GM21619 (cell line): ENCODE measurements around the gene MIA2.
"Not testable (repeated sequence)": the region's sequence is repeated elsewhere in the genome, so short reads cannot be mapped to it uniquely, and the experiment has no call there.

ENCODE experiments used
- ATAC-seq: cut with Tn5 transposase; IDR thresholded peaks from one replicate; pipeline ENCODE4 v1.9.1; 2021; ENCODE audit not compliant: unreplicated experiment

The MIA2 gene

GRCh38 chr14:39229601-39230110 is 4.1 kb upstream of the MIA2 start:
- ATAC-seq = no peak

GRCh38 chr14:39230416-39231035 is 3.2 kb upstream of the MIA2 start:
- ATAC-seq = no peak

- ATAC-seq = peak; percentile 64
These were observed 1.8 kb upstream of the MIA2 start for GRCh38 chr14:39231751-39232553.

GRCh38 chr14:39232554-39233415 is 930 bp upstream of the MIA2 start:
- ATAC-seq = no peak

DNA sequence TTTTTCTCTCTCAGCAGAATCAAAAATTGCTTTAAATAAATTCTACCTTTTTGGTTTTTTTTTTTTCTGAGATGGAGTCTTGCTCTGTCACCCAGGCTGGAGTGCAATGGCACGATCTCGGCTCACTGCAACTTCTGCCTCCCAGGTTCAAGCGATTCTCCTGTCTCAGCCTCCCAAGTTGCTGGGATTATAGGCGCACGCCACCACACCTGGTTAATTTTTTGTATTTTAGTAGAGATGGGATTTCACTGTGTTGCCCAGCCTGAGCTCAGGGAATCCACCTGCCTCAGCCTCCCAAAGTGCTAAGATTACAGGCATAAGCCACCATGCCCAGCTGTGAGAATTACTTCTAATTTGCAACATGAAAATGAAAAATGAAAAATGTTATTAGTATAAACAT is 1.3 kb downstream of the MIA2 start:
- ATAC-seq = not testable (repeated sequence)

GRCh38 chr14:39235466-39235865 is 1.8 kb downstream of the MIA2 start:
- ATAC-seq = not testable (repeated sequence)

DNA sequence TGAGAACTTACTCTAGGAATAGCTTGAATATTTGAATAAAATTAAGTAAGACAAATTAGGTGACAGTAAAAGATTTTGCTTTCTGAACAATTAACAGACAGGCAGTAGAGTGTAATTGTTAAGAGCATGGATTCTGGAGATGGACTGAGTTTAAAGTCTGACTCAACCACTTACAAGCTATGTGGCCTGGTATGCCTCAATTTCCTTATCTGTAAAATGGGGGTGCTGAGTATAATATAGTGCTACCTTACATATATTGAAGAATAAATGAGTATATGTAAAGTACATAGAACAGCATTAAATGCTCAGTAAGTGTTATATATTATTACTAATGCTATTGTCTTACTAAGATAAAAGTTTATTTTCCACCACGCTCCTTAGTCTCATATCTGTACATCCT is 7.1 kb downstream of the MIA2 start:
- no peak for ATAC-seq

DNA sequence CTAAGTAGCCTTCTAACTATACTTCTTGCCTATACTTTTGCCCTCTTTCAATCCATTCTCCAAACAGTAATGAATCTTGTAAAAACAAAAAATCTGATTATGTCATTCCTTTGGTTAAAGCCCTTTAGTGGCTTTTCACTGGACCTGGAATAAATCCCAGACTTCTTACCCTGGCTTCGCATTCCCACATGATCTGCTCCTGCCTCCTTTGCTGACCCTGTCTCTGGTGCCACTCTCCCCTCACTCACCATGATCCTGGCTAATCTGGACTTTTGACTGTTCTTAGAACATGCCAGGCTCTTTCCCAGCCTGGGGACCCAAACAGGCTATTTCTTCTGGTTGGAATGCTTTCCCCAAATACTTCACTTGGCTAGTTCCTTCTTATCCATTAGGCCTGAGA is 7.9 kb downstream of the MIA2 start:
- no peak for ATAC-seq

- ATAC-seq = no peak
These were observed 10.1 kb downstream of the MIA2 start for GRCh38 chr14:39243831-39244230.

DNA sequence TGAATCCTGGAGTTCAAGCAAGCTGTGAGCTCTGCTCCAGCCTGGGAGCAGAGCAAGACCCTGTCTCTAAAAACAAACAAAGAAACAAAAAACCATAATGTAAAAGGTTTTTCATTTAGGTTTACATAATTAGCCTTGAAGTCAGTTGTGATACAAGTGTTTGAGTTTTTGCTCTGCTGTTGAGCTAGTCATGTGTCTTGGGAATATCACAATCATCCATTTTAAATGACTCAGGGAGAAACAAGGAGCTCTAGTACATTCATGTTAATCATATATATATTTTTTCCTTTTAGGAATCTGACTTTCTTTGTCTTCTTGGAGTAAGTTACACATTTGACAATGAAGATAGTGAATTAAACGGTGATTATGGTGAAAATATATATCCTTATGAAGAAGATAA is 12.9 kb downstream of the MIA2 start:
- no peak for ATAC-seq

GRCh38 chr14:39247256-39247655 is 13.5 kb downstream of the MIA2 start:
- ATAC-seq = no peak

- no peak for ATAC-seq
These were observed 17.8 kb downstream of the MIA2 start for GRCh38 chr14:39251547-39251946.

DNA sequence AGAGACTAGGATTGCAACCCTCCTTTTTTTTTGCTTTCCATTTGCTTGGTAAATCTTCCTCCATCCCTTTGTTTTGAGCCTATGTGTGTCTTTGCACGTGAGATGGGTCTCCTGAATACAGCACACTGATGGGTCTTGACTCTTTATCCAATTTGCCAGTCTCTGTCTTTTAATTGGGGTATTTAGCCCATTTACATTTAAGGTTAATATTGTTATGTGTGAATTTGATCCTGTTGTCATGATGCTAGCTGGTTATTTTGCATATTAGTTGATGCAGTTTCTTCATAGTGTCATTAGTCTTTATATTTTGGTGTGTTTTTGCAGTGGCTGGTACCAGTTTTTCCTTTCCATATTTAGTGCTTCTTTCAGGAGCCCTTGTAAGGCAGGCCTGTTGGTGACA is 23.7 kb downstream of the MIA2 start:
- ATAC-seq = not testable (repeated sequence)

GRCh38 chr14:39258782-39259545 is 25.2 kb downstream of the MIA2 start:
- ATAC-seq = no peak

GRCh38 chr14:39260161-39260560 is 26.4 kb downstream of the MIA2 start:
- not testable (repeated sequence) for ATAC-seq

GRCh38 chr14:39262214-39262613 is 28.5 kb downstream of the MIA2 start:
- ATAC-seq = not testable (repeated sequence)

DNA sequence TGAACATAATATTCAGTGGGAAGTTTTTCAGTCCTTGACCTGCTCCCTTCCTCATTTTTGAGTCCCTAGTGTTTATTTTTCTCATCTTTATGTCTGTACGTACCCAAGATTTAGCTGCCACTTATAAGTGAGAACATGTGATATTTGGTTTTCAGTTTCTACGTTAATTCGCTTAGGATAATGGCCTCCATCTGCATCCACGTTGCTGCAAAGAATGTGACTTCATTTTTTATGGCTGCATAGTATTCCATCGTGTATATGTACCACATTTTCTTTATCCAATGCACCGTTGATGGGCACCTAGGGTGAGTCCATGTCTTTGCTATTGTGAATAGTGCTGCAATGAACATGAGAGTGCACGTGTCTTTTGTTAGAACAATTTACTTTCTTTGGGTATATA is 30.3 kb downstream of the MIA2 start:
- ATAC-seq = no peak

DNA sequence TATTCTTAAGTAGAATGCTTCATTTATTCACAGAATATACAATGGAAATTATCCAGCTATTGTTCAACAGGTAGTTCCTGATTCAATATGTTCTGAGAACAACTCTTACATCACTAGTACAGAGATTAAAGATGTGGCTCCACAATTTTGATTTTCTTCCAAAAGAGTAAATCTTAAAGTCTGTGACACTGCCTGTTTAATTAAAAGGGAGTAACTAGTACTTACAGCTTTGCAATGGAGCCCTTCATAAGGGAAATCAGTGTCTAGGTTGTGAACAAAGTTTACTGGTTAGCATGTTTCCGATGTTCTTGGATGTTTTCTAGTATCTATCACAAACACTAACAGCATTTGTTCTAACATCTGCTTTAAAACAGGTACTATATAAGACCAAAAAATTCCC is 30.8 kb downstream of the MIA2 start:
- ATAC-seq = no peak

DNA sequence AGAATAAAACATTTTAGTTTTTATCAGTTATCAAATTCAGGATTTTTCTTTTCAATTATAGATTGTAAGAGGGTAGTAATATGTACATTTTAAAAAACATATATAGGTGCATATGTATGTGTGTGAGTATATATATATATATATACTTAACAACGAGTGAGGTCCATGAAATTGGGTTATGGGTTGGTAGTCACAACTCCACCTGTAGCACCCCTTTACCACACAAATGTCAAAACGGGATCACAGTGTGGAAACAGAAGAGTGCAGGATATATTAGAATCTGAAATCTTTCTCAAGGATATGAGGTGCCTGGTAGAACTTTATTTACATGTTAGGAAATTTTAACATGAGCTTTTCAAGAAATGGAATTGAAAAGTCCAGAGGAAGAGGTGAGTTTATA is 31.3 kb downstream of the MIA2 start:
- no peak for ATAC-seq

DNA sequence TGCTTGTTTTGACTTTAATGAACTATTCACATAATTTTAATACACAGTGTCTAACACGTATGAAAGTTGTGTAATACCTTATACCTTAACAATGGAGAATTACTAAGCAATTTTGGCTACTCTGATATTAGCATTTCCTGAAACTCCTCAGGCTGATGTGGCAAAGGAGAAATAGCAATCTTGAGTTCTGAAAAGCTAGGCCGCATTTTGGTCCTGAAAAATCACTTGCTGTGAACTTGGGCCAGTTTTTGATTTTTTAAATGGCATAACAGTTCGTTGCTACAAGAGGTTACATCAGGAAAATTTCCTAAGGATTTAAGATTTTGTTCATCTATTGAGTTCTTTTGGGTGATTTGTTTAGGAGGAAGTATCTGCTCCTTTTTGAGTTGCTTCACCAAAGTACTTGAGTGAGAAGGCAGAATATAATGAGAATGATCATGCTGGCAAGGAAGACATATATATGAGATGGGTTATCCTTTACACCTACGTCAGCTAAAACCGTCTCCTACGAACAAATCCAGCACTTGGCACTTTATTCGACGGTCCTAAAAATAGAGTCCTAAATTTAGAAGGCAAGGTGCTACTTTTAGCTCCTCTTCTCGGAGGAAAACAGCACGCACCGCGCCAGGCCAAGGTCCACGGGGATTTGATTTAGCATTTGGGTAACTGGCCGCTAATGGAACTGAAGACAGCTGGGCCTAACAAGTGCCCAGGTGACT is 32.2 kb downstream of the MIA2 start:
- ATAC-seq = no peak
